Erythroblast (primary cell): ENCODE results near the gene GBX2.

Experiments used
- GATA1 ChIP-seq: IDR thresholded peaks from 2 replicates; pipeline ENCODE4 v1.6.1; 2011; ENCODE audit warnings: low read depth, mild to moderate bottlenecking, control low read depth, low read length, moderate library complexity
- POLR2A ChIP-seq: IDR thresholded peaks from 2 replicates; pipeline ENCODE4 v1.6.1; 2011; ENCODE audit warnings: mild to moderate bottlenecking, low read length

DNA sequence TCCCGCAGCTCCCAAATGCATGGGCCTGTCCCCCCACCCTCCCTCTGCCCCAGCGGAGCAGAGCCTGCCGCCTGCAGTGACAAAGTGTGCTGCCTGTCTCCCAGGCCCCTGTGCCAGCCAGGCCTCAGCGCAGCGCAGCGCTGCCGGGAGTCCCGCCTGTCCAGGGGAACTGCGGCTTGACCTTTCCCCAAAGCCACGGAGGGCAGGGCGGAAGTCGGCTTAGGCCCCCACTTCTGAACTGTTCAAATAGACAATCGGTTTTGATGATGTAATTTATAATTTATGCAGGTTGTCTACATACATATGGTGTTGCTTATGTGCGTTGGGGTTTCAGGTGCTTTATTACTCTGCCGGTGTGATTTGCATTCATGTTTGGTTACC lies 7.1 kb downstream of the GBX2 start:
- TF ChIP-seq POLR2A (no peak), GATA1 (no peak)
